ENCODE results near the gene MYO5B.

MYO5B gene

DNA sequence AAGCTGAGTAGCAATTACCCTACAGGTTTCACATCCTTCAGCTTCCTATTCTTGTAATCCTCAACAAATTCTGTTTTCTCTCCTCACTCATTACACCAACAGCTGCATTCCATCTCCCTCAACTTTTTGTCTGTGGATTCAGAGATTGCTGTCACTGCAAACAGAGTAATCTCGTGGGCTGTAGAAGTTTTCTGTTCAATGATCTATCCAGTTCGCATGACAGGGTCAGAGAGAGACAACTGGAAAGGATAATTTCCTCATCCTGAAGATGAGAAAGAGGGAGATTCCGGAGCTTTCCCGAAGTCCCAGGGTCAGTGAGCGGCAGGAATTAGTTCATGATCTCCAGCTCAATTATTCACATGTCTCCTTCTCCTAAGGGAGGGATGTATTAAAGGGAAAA, 75.7 kb downstream of the MYO5B start:
- no peak for DNase-seq (ENCODE audit: low read depth, low spot score)
- ChIA-PET POLR2A (interaction anchor here (0.6 kb wide), 1 partner anchor 261 kb away, joined by 3 read pairs; no protein-coding TSS in a partner anchor), CTCF (no interaction called here)
- no peak overlapping the region for H3K4me3 ChIP-seq (ENCODE audit: low read depth, low read length)
- TF ChIP-seq, protein P1, sequence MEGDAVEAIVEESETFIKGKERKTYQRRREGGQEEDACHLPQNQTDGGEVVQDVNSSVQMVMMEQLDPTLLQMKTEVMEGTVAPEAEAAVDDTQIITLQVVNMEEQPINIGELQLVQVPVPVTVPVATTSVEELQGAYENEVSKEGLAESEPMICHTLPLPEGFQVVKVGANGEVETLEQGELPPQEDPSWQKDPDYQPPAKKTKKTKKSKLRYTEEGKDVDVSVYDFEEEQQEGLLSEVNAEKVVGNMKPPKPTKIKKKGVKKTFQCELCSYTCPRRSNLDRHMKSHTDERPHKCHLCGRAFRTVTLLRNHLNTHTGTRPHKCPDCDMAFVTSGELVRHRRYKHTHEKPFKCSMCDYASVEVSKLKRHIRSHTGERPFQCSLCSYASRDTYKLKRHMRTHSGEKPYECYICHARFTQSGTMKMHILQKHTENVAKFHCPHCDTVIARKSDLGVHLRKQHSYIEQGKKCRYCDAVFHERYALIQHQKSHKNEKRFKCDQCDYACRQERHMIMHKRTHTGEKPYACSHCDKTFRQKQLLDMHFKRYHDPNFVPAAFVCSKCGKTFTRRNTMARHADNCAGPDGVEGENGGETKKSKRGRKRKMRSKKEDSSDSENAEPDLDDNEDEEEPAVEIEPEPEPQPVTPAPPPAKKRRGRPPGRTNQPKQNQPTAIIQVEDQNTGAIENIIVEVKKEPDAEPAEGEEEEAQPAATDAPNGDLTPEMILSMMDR (IDR thresholded peaks at IDR 0.05; ENCODE audit: insufficient read depth, low read length, missing control alignments), result no peak

DNA sequence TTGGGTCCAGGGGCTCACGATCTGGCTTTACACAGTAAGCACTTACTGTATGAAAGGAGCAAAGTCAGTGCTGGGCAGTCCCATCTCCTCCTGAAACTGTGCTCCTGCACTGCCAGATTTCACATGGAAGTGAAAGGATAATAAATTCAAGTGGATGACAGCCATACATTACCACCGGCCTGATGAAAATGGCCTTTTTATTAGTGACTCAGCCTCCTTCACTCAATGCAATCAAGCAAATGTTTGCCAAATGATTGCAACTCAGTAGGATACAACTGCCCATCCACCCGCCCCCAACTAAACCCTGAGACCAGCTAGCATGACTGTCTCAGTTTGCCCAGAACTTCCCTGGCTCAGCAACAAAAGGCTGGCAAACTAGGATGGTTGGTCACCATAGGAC, 77.1 kb downstream of the MYO5B start:
- no peak overlapping the region for H3K4me3 ChIP-seq (ENCODE audit: low read depth, low read length)
- POLR2A ChIA-PET, result no interaction called here
- CTCF ChIA-PET, result no interaction called here
- no peak for DNase-seq (ENCODE audit: low read depth, low spot score)
- TF ChIP-seq, protein P1 (IDR thresholded peaks at IDR 0.05; ENCODE audit: insufficient read depth, low read length, missing control alignments), result no peak

DNA sequence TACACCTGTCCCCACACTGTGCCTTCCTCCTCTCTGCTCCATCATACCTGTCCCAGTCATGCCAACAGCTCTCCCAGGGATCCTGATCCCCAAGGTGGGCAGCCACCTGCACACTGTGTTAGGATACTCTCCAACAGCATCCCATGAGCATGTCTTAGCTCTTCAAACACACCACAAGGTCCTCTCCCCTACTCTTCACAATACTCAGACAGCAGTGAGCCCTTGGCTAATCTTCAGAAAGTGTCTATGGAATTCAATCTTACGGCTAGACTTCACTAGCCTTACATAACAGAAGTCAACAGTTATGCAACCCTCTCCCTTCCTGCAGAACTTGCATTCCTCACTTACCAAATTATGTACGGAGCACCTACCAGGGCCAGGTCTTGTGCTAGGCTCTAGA, 79.9 kb downstream of the MYO5B start:
- no peak for DNase-seq (ENCODE audit: low read depth, low spot score)
- POLR2A ChIA-PET, result no interaction called here
- no peak overlapping the region for H3K4me3 ChIP-seq (ENCODE audit: low read depth, low read length)
- CTCF ChIA-PET, result no interaction called here
- TF ChIP-seq, protein P1 (IDR thresholded peaks at IDR 0.05; ENCODE audit: insufficient read depth, low read length, missing control alignments), result no peak

DNA sequence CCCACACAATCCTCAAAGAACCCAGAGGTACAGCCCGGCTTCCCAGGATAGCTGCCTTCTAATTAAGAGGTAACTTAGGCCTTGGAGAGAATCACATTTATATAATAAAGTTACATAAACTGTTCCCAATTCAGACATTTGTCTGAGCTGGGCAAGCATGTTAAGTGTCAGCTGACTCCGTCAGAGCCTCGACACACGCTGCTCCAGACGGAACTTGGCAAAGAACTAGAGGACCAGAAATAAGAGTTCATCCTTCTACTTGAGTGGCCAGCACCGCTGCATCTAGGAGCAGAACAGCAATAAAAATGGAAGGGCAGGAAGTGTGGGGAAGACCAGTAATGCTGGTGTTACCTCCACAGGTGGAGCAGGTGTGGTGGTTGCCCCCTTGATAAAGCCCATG, 80.5 kb downstream of the MYO5B start:
- DNase-seq (ENCODE audit: low read depth, low spot score), result no peak
- CTCF ChIA-PET, result no interaction called here
- TF ChIP-seq, protein P1 (IDR thresholded peaks at IDR 0.05; ENCODE audit: insufficient read depth, low read length, missing control alignments), result no peak
- no peak overlapping the region for H3K4me3 ChIP-seq (ENCODE audit: low read depth, low read length)
- POLR2A ChIA-PET, result no interaction called here

DNA sequence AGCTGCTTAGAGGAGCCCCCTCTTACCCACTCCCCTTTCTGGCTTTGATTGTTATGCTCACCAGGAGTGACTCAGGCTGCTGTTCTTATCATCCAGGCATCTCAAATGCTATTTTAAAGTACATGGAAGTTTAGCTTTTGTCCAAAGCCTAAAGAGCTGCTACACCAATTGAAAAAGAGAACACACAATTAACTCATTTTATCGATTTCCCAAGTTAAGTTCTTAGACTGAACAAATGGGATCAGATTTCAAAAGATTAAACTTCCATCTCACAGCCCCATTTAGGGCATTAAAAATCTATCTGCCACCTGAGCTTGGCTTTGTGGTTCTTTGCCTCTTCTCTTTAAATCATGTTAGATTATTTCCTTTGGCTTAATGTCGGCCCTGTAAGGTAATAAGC, 81.2 kb downstream of the MYO5B start:
- TF ChIP-seq, protein P1 (IDR thresholded peaks at IDR 0.05; ENCODE audit: insufficient read depth, low read length, missing control alignments), result no peak
- ChIA-PET POLR2A (no interaction called here), CTCF (no interaction called here)
- DNase-seq (ENCODE audit: low read depth, low spot score), result no peak
- no peak overlapping the region for H3K4me3 ChIP-seq (ENCODE audit: low read depth, low read length)

DNA sequence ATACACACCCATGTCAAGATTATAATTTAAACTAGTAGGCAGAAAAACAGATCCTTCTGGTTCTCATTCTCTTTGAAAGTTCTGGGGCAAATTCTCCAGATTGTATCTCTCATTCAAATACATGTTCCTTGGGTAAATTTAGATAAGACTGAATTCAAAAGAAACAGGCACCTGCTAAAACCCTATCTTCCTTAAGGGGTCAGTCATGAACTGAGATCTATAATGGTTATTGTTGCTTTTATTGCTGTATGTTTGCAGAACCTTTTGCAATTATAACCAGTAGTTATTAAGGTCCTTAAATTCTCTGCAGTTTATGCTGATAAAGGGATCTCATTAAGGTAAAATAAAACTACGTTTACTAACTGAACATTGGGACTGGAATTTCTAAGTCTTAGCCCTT, 83.5 kb downstream of the MYO5B start:
- ChIA-PET CTCF (no interaction called here), POLR2A (no interaction called here)
- no peak overlapping the region for H3K4me3 ChIP-seq (ENCODE audit: low read depth, low read length)
- no peak for DNase-seq (ENCODE audit: low read depth, low spot score)
- TF ChIP-seq, protein P1 (IDR thresholded peaks at IDR 0.05; ENCODE audit: insufficient read depth, low read length, missing control alignments), result no peak
